A673 (cell line): ENCODE data around the gene PLD4.

Source experiments
- CTCF ChIP-seq: fragments of 300-800, 200-600 bp; sonication (generic); conservative IDR thresholded peaks from 2 replicates; pipeline ENCODE4 v1.5.1; 2017; ENCODE audit warnings: low read depth, mild to moderate bottlenecking, antibody characterized with exemption, low read length, moderate library complexity, mixed read lengths
- EZH2 ChIP-seq: fragments of 200-600 bp; sonication (generic); IDR thresholded peaks from 2 replicates; pipeline ENCODE4 v1.6.1; 2017; ENCODE audit warnings: borderline replicate concordance, low read depth, mild to moderate bottlenecking, mixed read lengths, antibody characterized with exemption, low read length; ENCODE audit not compliant: poor library complexity, severe bottlenecking

GRCh38 chr14:104908303-104908702 is 16.4 kb upstream of the PLD4 start:
- no peak for TF ChIP-seq CTCF
- no peak for TF ChIP-seq EZH2
